HTERT RPE-1 (cell line): ENCODE results near the gene EGFL6.
"Not testable (repeated sequence)": the region's sequence is repeated elsewhere in the genome, so short reads cannot be mapped to it uniquely, and the experiment has no call there.

Source experiments
- in situ Hi-C: fragments of 300-500 bp; cut with MboI; formaldehyde crosslinking; loops from 4 replicates; pipeline ENCODE4 v1.14.3; 2020; ENCODE audit warnings: low sequenced_read_pairs

The EGFL6 gene

DNA sequence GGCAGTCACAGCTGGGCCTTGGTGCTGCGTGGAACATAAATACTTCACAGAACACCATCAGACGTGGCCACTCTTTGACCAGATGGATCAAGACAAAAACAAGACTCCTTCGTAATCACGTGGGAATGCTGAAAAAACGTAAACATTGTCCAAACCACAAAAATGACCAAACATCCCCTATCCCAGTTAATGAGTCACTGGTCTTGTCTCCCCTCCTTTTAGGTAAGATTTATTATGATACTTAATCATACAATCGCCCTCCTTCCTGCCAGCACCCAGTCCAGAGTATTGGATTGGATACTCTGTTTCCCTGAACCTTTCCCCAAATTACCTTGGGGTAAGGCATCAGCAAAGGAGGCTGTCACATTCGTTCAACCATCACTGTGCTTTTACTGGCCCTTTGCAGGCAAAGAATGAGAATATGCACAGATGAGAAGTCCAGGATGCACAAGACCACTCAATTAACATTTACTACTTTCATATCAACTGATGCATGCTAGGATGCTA is 82.9 kb downstream of the EGFL6 start:
- in situ Hi-C loops, result no loop called here

DNA sequence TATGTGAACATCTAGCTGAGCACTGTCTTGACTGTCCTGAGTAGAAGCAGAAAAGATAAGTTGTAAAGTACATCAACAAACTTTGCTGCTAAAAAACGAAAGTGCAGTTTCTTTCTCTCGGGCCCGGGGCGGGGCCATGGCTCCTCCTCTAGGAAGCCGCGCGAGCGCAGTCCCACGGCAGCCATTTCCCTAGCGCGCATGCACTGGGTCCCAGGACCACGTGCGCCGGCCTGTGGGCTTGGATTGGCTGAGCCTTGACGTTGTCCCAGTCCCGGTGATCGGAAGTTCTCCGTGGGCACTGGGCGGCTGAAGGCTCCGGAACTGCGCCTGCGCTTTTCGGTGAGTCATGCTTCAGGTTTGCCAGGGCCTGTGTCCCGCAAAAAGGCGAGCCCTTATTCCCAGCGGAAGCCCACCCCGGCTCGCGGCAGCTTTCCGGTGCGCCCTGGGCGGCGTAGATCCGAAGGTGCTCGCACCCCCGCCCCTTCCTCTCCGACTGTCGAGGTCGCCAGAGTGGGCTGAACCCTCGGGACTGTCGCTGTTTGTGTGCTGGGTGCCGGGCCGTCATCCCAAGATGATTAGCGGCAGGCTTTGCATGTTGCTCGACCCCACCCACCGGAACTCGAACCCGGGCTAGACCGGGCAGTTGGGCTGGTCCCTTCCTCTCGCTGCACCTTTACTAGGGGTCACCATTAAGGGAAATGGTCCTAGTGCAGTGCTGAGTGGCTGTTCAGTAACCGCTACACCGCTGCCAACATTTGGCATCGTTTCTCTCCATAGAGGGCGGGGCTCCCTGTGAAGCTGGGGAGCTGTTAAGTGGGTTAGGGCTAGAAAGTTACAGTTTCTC is 83.7 kb downstream of the EGFL6 start, which contains the start of gene TCEANC:
Gene TCEANC, plus strand, starts transcription at position 292 of the 844 bp plus-strand sequence. CDS start 9,368 bp downstream, outside the sequence.
- in situ Hi-C loops, result no loop called here

DNA sequence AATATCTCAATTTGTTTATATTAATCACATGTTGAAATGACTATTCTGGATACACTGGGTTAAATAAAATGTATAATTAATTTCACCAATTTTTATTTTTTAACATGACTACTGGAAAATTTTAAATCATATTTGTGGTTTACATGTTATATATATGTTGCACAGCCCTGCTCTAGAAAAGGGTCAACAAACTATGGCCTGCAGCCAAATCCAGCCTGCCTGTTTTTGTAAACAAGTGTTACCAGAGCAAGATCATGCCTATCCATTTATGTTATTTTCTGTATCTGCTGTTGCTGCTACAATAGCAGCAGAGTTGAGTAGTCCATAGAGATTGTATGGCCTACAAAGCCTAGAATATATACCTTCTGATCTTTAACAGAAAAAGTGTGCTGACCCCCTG is 84.7 kb downstream of the EGFL6 start:
- in situ Hi-C loops, result no loop called here

DNA sequence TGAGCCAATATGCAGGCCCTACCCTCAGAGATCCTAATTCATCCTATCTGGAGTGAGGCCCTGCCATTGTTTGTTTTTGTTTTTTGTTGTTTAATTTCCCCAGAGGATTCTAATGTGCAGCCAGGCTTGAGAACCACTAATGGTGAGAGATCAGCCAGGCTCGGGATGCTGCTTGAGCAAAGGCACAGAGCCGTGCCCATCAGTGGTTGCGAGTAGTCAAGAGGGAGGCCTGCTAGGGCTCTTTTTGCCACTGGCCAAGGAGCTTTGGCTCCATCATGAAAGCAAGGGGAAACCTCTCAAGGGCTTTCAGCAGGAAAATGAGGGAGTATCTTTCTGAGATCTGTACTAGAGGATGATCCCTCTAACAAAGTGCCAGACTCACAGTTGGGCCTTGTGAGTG is 86.3 kb downstream of the EGFL6 start:
- in situ Hi-C loops, result no loop called here

DNA sequence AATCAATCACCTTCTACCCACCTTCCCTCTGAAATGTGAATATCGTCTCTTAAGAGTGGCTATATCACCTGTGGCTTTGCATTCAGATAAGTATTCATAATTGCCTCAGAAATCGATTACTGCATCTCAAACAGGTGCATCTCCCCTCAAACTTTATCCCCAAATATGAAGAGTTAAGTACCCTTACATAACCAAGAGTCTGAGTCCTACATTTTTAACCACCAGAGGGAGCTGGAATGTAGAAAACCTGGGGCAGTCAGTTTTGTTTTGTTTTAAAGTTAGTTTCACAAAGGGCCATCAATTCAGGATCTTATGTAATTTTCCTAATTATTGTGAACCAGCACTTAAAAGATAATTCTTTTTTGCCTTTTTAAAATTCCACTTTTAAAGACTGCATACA is 89.2 kb downstream of the EGFL6 start:
- in situ Hi-C loops, result no loop called here

DNA sequence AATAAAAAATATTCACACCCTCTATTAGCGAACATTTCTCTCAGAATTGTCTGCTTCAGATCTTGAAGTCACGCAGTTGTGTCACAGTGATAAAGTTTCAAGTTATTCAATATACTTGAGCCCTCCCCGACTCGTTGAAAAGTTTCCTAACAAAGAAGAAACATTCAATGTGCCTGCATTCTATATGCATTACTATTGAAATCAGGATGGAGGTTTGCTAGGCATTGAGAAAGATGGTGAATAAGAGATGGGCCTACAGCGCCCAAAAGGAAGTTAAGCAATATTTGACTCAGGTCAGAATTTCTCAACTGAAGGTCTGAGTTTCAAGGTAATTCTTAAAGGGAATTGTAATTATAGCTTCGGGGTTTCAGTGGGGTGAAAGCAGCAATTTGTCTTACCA is 89.7 kb downstream of the EGFL6 start:
- in situ Hi-C loops, result no loop called here

DNA sequence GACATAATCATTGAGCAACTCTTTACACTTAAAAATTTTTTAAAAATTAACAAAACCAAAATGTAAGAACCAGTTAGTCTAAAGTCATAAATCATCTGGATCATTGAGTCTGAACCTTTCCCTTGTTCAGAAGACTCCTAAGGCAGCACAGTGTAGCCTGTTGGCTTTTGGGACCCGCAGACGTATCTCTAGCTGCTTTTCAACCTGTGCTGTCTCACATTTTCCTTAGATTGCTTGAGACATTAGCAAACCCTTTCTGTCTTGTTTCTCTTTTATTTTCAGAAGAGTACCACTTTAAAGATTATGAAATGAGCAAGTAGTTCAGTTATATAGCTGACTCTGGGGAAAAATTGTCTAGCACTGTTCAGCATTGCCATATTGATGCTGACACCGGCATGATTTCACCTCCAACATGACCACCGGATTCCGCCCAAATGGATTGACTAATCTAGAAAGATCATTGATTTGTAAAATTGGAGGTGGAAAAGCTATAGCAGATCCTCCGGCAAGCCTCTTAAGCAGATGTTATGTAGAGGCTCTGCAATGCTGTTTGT is 92.4 kb downstream of the EGFL6 start:
- in situ Hi-C loops, result no loop called here

DNA sequence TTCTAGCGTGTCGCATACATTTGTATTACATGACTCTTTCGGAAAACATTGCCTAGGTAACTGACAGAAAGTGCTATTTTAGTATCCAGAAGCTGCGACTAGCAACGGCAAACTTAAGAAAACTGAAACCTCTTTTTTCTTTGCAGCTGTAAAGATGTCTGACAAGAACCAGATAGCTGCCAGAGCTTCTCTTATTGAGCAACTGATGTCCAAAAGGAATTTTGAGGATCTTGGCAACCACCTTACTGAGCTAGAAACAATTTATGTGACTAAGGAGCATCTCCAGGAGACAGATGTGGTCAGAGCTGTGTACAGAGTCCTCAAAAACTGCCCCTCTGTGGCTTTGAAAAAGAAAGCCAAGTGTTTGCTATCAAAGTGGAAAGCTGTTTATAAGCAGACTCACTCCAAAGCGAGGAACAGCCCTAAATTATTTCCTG is 93.0 kb downstream of the EGFL6 start:
- in situ Hi-C loops, result no loop called here

DNA sequence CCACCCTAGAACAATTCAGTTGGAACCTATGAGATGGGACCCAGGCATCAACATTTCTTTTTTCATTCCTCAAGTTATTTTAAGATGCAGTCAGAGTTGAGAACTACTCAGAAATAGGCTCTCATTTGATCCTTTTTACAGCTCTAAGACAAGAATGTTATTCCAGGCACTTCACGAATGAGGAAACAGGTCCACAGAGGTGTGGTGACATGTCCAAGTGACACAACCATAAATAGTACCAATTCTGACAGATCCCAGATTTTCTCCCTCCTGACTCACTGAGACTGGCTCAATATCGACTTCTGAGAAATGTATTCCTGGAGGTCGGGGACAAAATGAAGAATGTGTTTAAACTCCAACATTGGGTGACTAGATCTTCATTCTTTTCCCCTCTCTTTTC is 94.6 kb downstream of the EGFL6 start:
- in situ Hi-C loops, result no loop called here

DNA sequence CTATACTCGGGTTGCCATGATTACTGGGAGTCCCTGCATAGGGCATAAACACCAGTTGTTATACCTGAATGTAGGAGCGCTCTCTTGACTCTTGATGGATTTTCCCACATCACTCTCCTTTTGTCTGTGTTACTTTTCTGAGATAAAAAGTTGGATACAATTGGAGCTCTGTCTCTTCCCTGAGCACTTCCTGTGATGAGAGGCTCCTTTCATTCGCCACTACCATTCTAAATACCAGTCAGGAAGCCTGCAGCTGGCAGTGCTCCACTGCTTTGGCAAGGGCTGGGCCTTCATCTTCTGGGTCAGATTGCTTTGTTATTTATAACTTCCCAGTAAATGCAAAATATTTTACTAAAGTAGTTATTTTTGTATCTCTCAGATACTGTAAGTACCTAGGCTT is 97.4 kb downstream of the EGFL6 start:
- in situ Hi-C loops, result no loop called here

DNA sequence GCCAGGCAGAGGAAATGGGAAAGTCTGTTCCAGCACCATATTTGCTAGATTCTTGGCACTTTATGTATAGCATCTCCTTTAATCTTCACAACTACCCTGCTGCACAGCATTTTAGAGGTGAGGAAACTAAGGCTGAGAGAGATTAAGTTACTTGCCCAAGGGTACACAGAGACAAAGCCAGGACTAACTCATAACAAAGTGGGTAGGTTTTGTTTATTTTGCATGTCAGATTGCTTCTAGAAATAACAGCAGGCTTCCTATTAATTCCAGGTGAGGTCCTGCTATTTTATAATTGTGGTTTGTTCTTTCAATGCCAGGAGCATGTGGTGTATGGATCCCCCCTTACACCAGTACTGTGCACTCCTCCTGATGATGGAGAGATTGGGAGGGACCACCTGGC is 98.5 kb downstream of the EGFL6 start:
- in situ Hi-C loops, result no loop called here

DNA sequence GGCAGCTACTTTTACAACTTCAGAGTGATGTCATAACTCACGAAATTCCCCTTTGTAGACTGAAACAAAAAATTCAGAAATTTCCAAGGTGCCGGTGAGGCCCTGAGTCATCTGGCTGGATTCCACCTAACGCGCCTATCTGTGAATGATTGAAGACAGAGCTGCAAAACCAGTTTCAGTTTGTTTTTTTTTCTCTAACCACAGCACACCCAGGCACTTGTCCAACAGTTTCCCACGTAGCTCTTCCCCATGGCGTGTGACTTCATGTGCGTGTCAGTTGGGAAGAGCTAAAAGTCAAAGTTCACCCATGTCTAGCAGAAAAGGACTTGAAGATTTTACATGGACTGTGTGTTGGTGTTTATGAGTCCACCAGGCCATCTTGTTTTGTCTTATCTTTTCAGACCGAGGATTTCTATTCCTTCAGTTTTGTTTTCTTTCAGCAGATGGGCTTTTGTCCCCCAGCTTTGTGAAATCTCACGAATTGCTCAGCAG is 99.9 kb downstream of the EGFL6 start:
- in situ Hi-C loops, result no loop called here

DNA sequence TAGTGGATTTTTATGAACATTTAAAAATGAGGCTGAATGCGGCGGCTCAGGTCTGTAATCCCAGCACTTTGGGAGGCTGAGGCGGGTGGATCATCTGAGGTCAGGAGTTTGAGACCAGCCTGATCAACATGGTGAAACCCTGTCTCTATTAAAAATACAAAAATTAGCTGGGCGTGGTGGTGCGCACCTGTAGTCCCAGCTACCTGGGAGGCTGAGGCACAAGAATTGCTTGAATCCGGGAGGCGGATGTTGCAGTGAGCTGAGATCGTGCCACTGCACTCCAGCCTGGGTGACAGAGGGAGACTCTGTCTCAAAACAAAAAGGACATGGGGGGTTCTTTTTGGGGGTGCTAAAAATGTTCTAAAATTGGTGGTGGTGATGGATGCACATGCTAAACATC is 100.4 kb downstream of the EGFL6 start:
- in situ Hi-C loops, result not testable (repeated sequence)

DNA sequence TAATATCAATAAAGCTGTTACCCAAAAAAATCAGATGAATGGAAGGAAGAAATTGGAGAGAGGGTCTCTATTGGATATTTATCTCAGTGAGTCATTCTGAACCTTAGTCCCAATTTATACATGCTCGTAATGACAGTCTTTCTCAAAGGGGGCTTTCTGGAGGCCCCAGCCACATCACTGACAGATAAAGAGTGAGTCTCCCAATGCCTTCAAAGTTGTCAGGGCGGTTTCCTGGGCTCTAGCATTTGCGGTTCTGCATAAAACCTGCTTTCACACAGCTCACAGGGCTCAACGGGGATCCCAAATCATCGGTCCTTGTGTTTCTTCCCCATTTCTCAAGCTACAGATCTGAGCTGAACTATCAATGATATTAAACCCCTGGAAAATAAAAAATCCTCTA is 100.8 kb downstream of the EGFL6 start:
- in situ Hi-C loops, result no loop called here

DNA sequence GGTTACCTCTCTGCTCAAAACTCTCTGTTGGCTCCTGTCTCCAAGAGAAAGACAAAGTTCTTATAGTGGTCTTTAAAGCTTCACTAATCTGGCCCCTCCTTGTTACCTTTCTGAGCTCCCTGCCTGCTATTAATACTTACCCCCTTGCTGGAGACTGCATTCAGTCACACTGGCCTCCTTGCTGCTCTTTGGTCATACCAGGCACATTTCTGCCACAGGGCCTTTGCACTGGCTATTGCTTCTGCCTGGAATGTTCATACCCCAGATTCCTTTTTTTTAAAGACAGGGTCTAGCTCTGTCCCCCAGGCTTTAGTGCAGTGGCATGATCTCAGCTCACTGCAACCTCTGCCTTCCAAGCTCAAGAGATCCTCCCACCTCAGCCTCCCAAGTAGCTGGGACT is 103.6 kb downstream of the EGFL6 start:
- in situ Hi-C loops, result no loop called here

DNA sequence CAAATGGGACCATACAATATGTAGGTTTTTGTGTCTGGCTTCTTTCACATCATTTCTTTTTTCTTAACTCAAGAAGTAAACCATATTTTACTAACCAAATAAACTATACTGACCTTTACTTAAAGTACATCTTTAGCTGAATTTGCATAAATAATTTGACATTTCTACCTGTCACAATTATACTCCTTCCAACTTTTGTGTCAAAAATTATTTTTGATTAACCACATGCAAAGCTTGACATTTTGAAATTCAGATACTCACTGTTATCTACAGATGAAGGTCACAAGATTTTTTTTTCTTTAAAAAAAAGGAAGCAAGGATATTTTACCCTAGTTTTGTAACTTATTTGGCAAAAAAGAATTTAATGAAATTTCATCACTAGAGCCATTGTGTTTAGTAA is 107.5 kb downstream of the EGFL6 start:
- in situ Hi-C loops, result no loop called here

DNA sequence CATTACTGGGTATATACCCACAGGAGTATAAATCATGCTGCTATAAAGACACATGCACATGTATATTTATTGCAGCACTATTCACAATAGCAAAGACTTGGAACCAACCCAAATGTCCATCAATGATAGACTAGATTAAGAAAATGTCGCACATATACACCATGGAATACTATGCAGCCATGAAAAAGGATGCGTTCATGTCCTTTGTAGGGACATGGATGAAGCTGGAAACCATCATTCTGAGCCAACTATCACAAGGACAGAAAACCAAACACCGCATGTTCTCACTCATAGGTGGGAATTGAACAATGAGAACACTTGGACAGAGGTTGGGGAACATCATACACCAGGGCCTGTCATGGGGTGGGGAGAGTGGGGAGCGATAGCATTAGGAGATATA is 110.3 kb downstream of the EGFL6 start:
- in situ Hi-C loops, result not testable (repeated sequence)

DNA sequence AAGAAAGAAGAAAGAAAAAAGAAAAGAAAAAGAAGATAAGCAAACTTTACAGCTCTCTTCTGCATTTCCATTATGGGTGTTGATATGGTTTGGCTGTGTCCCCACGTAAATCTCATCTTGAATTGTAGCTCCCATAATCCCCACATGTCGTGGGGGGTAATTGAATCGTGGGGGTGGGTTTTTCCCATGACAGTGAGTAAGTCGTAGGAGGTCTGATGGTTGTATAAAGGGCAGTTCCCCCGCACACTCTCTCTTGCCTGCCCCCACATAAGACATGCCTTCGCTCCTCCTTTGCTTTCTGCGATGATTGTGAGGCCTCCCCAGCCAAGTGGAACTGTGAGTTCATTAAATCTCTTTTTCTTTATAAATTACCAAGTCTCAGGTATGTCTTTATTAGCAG is 112.2 kb downstream of the EGFL6 start:
- in situ Hi-C loops, result no loop called here
